Lung (tissue), 12 donors: ENCODE measurements around the gene CPN1. TPM values are rescaled to one million over a fixed set of nuclear protein-coding genes. Genes with fewer than 3 reads are reported as not detected.
"Not testable (repeated sequence)": the region's sequence is repeated elsewhere in the genome, so short reads cannot be mapped to it uniquely, and the experiment has no call there.

Source experiments
- ATAC-seq: fragments of 200-7000 bp; cut with Tn5 transposase; one replicate; pipeline ENCODE4 v1.9.1; 2020; ENCODE audit warnings: moderate number of reproducible peaks; ENCODE audit not compliant: insufficient read depth, low FRiP score
- DNase-seq, 3 donors: peaks; one replicate each; pipeline ENCODE4 v3.0.0-alpha.2; 2013 to 2017
- H3K27ac ChIP-seq, 2 donors: one replicate each; pipeline ENCODE4 v1.5.1; 2013; ENCODE audit warnings: mild to moderate bottlenecking in 2 of 2, moderate library complexity in 2 of 2, control low read depth in 1 of 2, inconsistent platforms in 1 of 2, low read depth in 1 of 2, low read length in 1 of 2
- H3K27me3 ChIP-seq, 3 donors: one replicate each; pipeline ENCODE4 v1.5.1; 2013; ENCODE audit warnings: low read length in 2 of 3; ENCODE audit not compliant: control insufficient read depth in 3 of 3, insufficient read depth in 3 of 3
- H3K36me3 ChIP-seq, 4 donors: one replicate each; pipeline ENCODE4 v1.5.1; 2013; ENCODE audit warnings: low read length in 4 of 4, mild to moderate bottlenecking in 1 of 4, moderate library complexity in 1 of 4; ENCODE audit not compliant: control insufficient read depth in 4 of 4, insufficient read depth in 4 of 4
- H3K4me1 ChIP-seq, 5 donors: one replicate each; pipeline ENCODE4 v1.5.1; 2013; ENCODE audit warnings: low read length in 5 of 5, mild to moderate bottlenecking in 2 of 5, moderate library complexity in 1 of 5; ENCODE audit not compliant: control insufficient read depth in 5 of 5, insufficient read depth in 5 of 5
- H3K4me3 ChIP-seq: one replicate; pipeline ENCODE4 v1.5.1; 2013; ENCODE audit warnings: mild to moderate bottlenecking, control low read depth, moderate library complexity
- H3K9ac ChIP-seq, 2 donors: one replicate each; pipeline ENCODE4 v1.5.1; 2013; ENCODE audit warnings: low read length in 2 of 2, control low read depth in 1 of 2; ENCODE audit not compliant: insufficient read depth in 1 of 2
- H3K9me3 ChIP-seq, 4 donors: one replicate each; pipeline ENCODE4 v1.5.1; 2013; ENCODE audit warnings: low read length in 3 of 4, mild to moderate bottlenecking in 1 of 4, moderate library complexity in 1 of 4; ENCODE audit not compliant: control insufficient read depth in 4 of 4, insufficient read depth in 3 of 4
- WGBS, 2 donors: extraction: QIAGEN DNeasy Blood & Tissue Kit; methylation state at CpG; one replicate each; pipeline ENCODE4 v1.1.7; 2013; 5-methylcytosine and 5-hydroxymethylcytosine counted together
- polyA plus RNA-seq, 2 donors: library from polyadenylated mRNA; stranded (reverse); fragments of 200-250 nt; gene quantifications; one replicate each; pipeline ENCODE4 v1.2.1, GENCODE V29; 2013
- total RNA-seq, 2 donors: library from RNA; depleted of rRNA in 1 of 2; stranded (reverse); fragments of >200 nt in 1 of 2; gene quantifications; one replicate each; pipeline ENCODE4 v1.2.1, GENCODE V29; 2014 to 2021
- TF ChIP-seq, protein P1 (sequence below): IDR thresholded peaks from 2 replicates; pipeline ENCODE4 v1.5.1; 2012; ENCODE audit warnings: mild to moderate bottlenecking; ENCODE audit errors: control extremely low read depth, extremely low read depth
- donor health status: control.
- donor health status: control.
- donor health status: Bipolar disorder and iron deficiency.
- donor health status: healthy.
- donor health status: DM: yes; HTN: yes; CAD: no.

Gene CPN1
- total and polyA plus RNA-seq, 4 donors = not detected

DNA sequence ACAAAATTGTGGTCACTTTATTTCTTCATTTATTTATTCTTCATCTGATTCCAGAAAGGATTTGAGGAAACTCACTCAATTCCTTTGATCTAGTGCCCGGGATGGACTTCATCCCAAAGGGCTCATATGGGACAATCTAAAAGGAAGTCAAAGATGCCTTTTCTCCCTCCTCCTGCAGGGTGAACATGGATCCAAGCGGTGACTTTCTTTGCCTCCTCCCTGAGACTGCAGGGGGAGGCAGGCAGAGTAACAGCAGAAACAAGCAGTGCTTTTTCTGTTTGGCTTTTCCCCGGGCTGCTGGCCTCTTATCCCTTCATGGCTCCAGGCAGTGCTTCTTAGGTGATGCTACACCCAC is 61.9 kb downstream of the CPN1 start:
- no peak overlapping the region for H3K9ac ChIP-seq
- DNase-seq = peak; percentile 57 to 83 (median 73)
- no peaks in the 10 kb centered on the region for H3K9me3 ChIP-seq
- 44 to 69% methylated on average over 3 of the region's 3 CpGs for WGBS, 2 donors
- H3K27me3 ChIP-seq = no peaks in the 10 kb centered on the region
- TF ChIP-seq, protein P1, sequence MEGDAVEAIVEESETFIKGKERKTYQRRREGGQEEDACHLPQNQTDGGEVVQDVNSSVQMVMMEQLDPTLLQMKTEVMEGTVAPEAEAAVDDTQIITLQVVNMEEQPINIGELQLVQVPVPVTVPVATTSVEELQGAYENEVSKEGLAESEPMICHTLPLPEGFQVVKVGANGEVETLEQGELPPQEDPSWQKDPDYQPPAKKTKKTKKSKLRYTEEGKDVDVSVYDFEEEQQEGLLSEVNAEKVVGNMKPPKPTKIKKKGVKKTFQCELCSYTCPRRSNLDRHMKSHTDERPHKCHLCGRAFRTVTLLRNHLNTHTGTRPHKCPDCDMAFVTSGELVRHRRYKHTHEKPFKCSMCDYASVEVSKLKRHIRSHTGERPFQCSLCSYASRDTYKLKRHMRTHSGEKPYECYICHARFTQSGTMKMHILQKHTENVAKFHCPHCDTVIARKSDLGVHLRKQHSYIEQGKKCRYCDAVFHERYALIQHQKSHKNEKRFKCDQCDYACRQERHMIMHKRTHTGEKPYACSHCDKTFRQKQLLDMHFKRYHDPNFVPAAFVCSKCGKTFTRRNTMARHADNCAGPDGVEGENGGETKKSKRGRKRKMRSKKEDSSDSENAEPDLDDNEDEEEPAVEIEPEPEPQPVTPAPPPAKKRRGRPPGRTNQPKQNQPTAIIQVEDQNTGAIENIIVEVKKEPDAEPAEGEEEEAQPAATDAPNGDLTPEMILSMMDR = no peak
- H3K4me1 ChIP-seq = peaks cover 0 to 23% (median 5%) of the 10 kb centered on the region in 5 donors
- no peak overlapping the region for H3K4me3 ChIP-seq
- H3K36me3 ChIP-seq = no peaks in the 10 kb centered on the region
- H3K27ac ChIP-seq = no peak overlapping the region
- no peak for ATAC-seq

DNA sequence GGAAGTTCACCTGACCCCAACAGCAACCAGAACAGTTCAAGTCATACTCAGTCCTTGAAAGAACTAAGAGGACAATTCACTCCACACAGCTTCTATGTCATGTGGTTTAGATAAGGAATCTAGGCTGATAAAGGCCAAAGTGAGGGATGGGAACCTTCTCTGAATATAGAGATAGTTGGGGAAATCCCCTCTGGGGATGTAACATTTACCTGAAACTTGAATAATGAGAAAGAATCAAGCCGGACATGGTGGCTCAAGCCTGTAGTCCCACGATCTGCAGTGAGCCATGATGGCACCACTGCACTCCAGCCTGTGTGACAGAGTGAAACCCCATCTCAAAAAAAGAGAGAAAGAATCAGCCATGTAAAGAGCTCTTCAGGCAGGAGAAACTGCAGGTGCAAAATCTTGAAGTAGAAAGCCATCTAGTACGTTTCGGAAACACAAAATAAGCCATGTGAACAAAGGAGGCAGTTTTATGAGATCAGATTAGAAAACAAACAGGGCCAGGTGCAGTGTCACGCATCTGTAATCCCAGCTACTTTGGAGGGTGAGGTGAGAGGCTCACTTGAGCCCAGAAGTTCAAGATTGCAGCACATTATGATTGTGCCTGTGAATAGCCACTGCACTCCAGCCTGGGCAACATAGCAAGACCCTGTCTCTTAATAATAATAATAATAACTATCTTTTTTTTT is 67.5 kb downstream of the CPN1 start:
- 88 to 95% methylated on average over 5 of the region's 5 CpGs for WGBS, 2 donors
- Histone ChIP-seq H3K27ac (no peak overlapping the region), H3K4me1 (peaks cover 0 to 3% (median 0%) of the 10 kb centered on the region in 5 donors), H3K9me3 (no peaks in the 10 kb centered on the region), H3K27me3 (no peaks in the 10 kb centered on the region), H3K36me3 (no peaks in the 10 kb centered on the region), H3K9ac (no peak overlapping the region), H3K4me3 (no peak overlapping the region)
- DNase-seq (no peak), ATAC-seq (no peak)
- TF ChIP-seq, protein P1 = no peak

DNA sequence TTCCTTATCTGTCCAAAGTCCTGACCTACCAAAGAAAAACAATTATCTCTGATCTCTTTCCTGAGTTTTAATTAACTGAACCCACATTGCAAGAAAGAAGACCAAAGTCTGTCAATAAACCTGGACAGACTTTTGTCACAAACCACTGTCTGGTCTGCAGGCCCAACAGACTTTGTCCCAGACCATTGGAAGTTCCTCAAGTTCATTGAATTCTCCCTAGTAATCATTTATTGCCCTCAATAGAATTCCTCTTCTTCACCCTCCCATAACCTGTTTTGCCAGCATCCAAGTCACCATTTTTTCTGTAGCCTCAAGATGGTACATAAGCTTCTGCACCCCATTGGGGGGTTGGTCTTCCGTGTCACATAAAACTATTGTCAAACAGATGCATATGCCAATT is 68.0 kb downstream of the CPN1 start:
- H3K4me1 ChIP-seq = peaks cover 0 to 6% (median 0%) of the 10 kb centered on the region in 5 donors
- no peaks in the 10 kb centered on the region for H3K27me3 ChIP-seq
- 88 to 98% methylated on average over 1 of the region's 1 CpG for WGBS, 2 donors

DNA sequence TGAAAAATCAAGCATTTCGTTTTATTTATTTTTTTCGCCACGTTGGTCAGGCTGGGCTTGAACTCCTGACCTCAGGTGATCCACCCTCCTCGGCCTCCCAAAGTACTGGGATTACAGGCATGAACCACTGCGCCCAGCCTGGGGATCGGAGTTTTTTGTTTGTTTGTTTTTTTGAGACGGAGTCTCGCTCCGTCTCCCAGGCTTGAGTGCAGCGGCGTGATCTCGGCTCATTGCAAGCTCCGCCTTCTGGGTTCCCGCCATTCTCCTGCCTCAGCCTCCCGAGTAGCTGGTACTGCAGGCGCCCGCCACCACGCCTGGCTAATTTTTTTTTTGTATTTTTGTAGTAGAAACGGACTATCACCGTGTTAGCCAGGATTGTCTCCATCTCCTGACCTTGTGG is 69.8 kb downstream of the CPN1 start:
- not testable (repeated sequence) for H3K36me3 ChIP-seq, ATAC-seq, H3K27ac ChIP-seq, H3K27me3 ChIP-seq, H3K4me3 ChIP-seq, DNase-seq, H3K9ac ChIP-seq, H3K9me3 ChIP-seq
- WGBS, 2 donors = 95 to 96% methylated on average over 20 of the region's 20 CpGs
- H3K4me1 ChIP-seq = peaks cover 3 to 22% (median 12%) of the 10 kb centered on the region in 5 donors

More for the DNA sequence above, 68.0 kb downstream of the CPN1 start:
- no peaks in the 10 kb centered on the region for H3K36me3 ChIP-seq
- no peak overlapping the region for H3K4me3 ChIP-seq
- ATAC-seq (no peak), DNase-seq (no peak)
- H3K9ac ChIP-seq = no peak overlapping the region
- no peaks in the 10 kb centered on the region for H3K9me3 ChIP-seq
- TF ChIP-seq, protein P1 = no peak
- H3K27ac ChIP-seq = no peak overlapping the region
